H1 (cell line): ENCODE results near the gene PPP1CA. TPM values are rescaled to one million over a fixed set of nuclear protein-coding genes. Genes with fewer than 3 reads are reported as not detected.

Source experiments
- CTCF ChIA-PET: fragments of 300-600 bp; sonication (Branson Sonifier 250); formaldehyde crosslinking; loops from one replicate; lab custom pipeline; 2021; ENCODE audit not compliant: partially characterized antibody; lab: Charles Lee
- POLR2A ChIA-PET: fragments of 300-600 bp; sonication (Branson Sonifier 250); formaldehyde crosslinking; loops from one replicate; lab custom pipeline; 2021; ENCODE audit warnings: inconsistent platforms; ENCODE audit not compliant: partially characterized antibody; lab: Charles Lee
- DNase-seq, 2 experiments: peaks; one replicate each; pipeline versions ENCODE4 v3.0.0 to v3.0.0-alpha.2; 2010 to 2022; ENCODE audit warnings: low spot score in 2 of 2, low read depth in 1 of 2, mixed read lengths in 1 of 2
- FAIRE-seq: peaks from 2 replicates; lab custom pipeline; 2011; peaks lifted over from hg19 to GRCh38; lab: Jason Lieb, UNC
- H2AFZ ChIP-seq: 2 replicates; pipeline ENCODE4 v1.8.1; 2012; ENCODE audit warnings: low read length, inconsistent platforms
- H2AK5ac ChIP-seq: 2 replicates; pipeline ENCODE4 v1.6.1; 2013; ENCODE audit warnings: low read depth, low read length
- H2BK120ac ChIP-seq: replicated peaks from 2 replicates; pipeline ENCODE3; 2013; ENCODE audit warnings: low read depth, low read length, inconsistent platforms
- H2BK12ac ChIP-seq: 2 replicates; pipeline ENCODE4 v1.6.1; 2013; ENCODE audit warnings: low read depth, low read length
- H2BK15ac ChIP-seq: 2 replicates; pipeline ENCODE4 v1.6.1; 2013; ENCODE audit warnings: low read length
- H2BK20ac ChIP-seq: 2 replicates; pipeline ENCODE4 v1.6.1; 2013; ENCODE audit warnings: low read length
- H2BK5ac ChIP-seq: 2 replicates; pipeline ENCODE4 v1.6.1; 2013; ENCODE audit warnings: low read depth, low read length
- H3K14ac ChIP-seq: 2 replicates; pipeline ENCODE4 v1.6.1; 2013; ENCODE audit warnings: inconsistent platforms; ENCODE audit not compliant: insufficient read length
- H3K18ac ChIP-seq: 2 replicates; pipeline ENCODE4 v1.6.1; 2013; ENCODE audit warnings: low read length; ENCODE audit errors: extremely low read depth
- H3K23ac ChIP-seq: 2 replicates; pipeline ENCODE4 v1.6.1; 2013; ENCODE audit warnings: inconsistent platforms; ENCODE audit not compliant: insufficient read length
- H3K23me2 ChIP-seq: 2 replicates; pipeline ENCODE4 v1.6.1; 2013; ENCODE audit warnings: low read depth, low read length
- H3K27ac ChIP-seq: 2 replicates; pipeline ENCODE4 v1.6.1; 2011; ENCODE audit warnings: low read depth, low read length, inconsistent platforms
- H3K27me3 ChIP-seq, 4 experiments: replicated peaks in 1 of 4; 1 replicate in 1 of 4; 2 replicates in 3 of 4; pipeline versions ENCODE4 v1.6.1 to v1.8.1; 2011 to 2013; ENCODE audit warnings: low read length in 3 of 4, mild to moderate bottlenecking in 3 of 4, inconsistent platforms in 2 of 4, mixed read lengths in 2 of 4, moderate library complexity in 1 of 4; ENCODE audit not compliant: control insufficient read depth in 3 of 4, insufficient read depth in 3 of 4; ENCODE audit errors: extremely low read depth in 1 of 4
- H3K36me3 ChIP-seq, 4 experiments: 2 replicates each; pipeline versions ENCODE4 v1.6.1 to v1.8.1; 2011 to 2013; ENCODE audit warnings: mild to moderate bottlenecking in 4 of 4, low read length in 3 of 4, moderate library complexity in 2 of 4, control low read depth in 1 of 4, inconsistent platforms in 1 of 4; ENCODE audit not compliant: insufficient read depth in 4 of 4, control insufficient read depth in 2 of 4
- H3K4ac ChIP-seq: replicated peaks from 2 replicates; pipeline ENCODE3; 2013; ENCODE audit warnings: low read length, low read depth, mixed read lengths, inconsistent platforms; ENCODE audit not compliant: insufficient read length
- H3K4me1 ChIP-seq, 4 experiments: replicated peaks in 1 of 4; 1 replicate in 1 of 4; 2 replicates in 3 of 4; pipeline versions ENCODE4 v1.6.1 to v1.8.1; 2011 to 2013; ENCODE audit warnings: low read length in 3 of 4, inconsistent platforms in 2 of 4, mixed read lengths in 1 of 4; ENCODE audit not compliant: insufficient read depth in 4 of 4, control insufficient read depth in 3 of 4
- H3K4me2 ChIP-seq, 2 experiments: 2 replicates each; pipeline versions ENCODE4 v1.6.1 to v1.8.1; 2011 to 2013; ENCODE audit warnings: low read depth in 2 of 2, low read length in 2 of 2, control low read depth in 1 of 2, inconsistent platforms in 1 of 2, mild to moderate bottlenecking in 1 of 2; ENCODE audit not compliant: insufficient read depth in 1 of 2
- H3K4me3 ChIP-seq, 4 experiments: fragments of 200-600, 300-600 bp in 1 of 4; sonication (generic), shearing (Covaris generic), sonication (Bioruptor Twin) in 1 of 4; 2 replicates each; pipeline versions ENCODE4 v1.5.1 to v1.8.1; 2011 to 2016; ENCODE audit warnings: low read length in 4 of 4, low read depth in 3 of 4, control low read depth in 2 of 4, inconsistent platforms in 2 of 4, mild to moderate bottlenecking in 2 of 4, mixed read lengths in 1 of 4, moderate library complexity in 1 of 4; ENCODE audit not compliant: insufficient read depth in 2 of 4; ENCODE audit errors: extremely low read depth in 1 of 4
- H3K56ac ChIP-seq: replicated peaks from 2 replicates; pipeline ENCODE3; 2013; ENCODE audit warnings: low read depth, mild to moderate bottlenecking, mixed read lengths, low read length, inconsistent platforms; ENCODE audit not compliant: insufficient read length
- H3K79me1 ChIP-seq: 2 replicates; pipeline ENCODE4 v1.6.1; 2013; ENCODE audit warnings: low read depth, low read length, control low read depth
- H3K79me2 ChIP-seq, 2 experiments: 2 replicates each; pipeline versions ENCODE4 v1.6.1 to v1.8.1; 2012 to 2013; ENCODE audit warnings: low read length in 2 of 2, mild to moderate bottlenecking in 2 of 2, inconsistent platforms in 1 of 2; ENCODE audit not compliant: insufficient read depth in 2 of 2, control insufficient read depth in 1 of 2
- H3K9ac ChIP-seq, 4 experiments: replicated peaks in 1 of 4; 1 replicate in 1 of 4; 2 replicates in 3 of 4; pipeline versions ENCODE4 v1.6.1 to v1.8.1; 2011 to 2013; ENCODE audit warnings: low read depth in 3 of 4, low read length in 3 of 4, control low read depth in 2 of 4, mild to moderate bottlenecking in 2 of 4, moderate library complexity in 2 of 4, inconsistent platforms in 1 of 4; ENCODE audit errors: extremely low read depth in 1 of 4
- H3K9me3 ChIP-seq, 2 experiments: 2 replicates each; pipeline versions ENCODE4 v1.6.1 to v1.8.1; 2012 to 2013; ENCODE audit warnings: mild to moderate bottlenecking in 2 of 2, moderate library complexity in 2 of 2, control low read depth in 1 of 2, inconsistent platforms in 1 of 2, low read depth in 1 of 2, low read length in 1 of 2, mixed read lengths in 1 of 2; ENCODE audit not compliant: insufficient read depth in 2 of 2
- H4K20me1 ChIP-seq, 2 experiments: replicated peaks in 1 of 2; 2 replicates each; pipeline versions ENCODE3 to v1.8.1; 2011 to 2013; ENCODE audit warnings: inconsistent platforms in 2 of 2, low read length in 2 of 2, mild to moderate bottlenecking in 1 of 2; ENCODE audit not compliant: insufficient read depth in 2 of 2, control insufficient read depth in 1 of 2
- H4K5ac ChIP-seq: 2 replicates; pipeline ENCODE4 v1.6.1; 2013; ENCODE audit warnings: low read length, low read depth, mixed read lengths, inconsistent platforms; ENCODE audit not compliant: insufficient read length
- H4K8ac ChIP-seq: 2 replicates; pipeline ENCODE4 v1.8.0; 2013; ENCODE audit warnings: mild to moderate bottlenecking, moderate library complexity, low read length, inconsistent platforms; ENCODE audit not compliant: insufficient read depth; ENCODE audit errors: extremely low read depth
- H4K91ac ChIP-seq: replicated peaks from 2 replicates; pipeline ENCODE3; 2013; ENCODE audit warnings: low read length, mixed read lengths, inconsistent platforms; ENCODE audit not compliant: insufficient read length
- BACH1 ChIP-seq: IDR thresholded peaks from 2 replicates; pipeline ENCODE4 v1.6.1; 2012; ENCODE audit warnings: low read length, improper control_type of control experiment
- BRCA1 ChIP-seq: IDR thresholded peaks from 2 replicates; pipeline ENCODE4 v1.6.1; 2012; ENCODE audit warnings: low read depth, low read length, improper control_type of control experiment
- CBX5 ChIP-seq: fragments of 300-800, 300-1000 bp; sonication (generic); IDR thresholded peaks from 2 replicates; pipeline ENCODE4 v1.7.1; 2016; ENCODE audit warnings: antibody characterized with exemption, low read length, low read depth
- EGR1 ChIP-seq: IDR thresholded peaks from 2 replicates; pipeline ENCODE4 v1.6.1; 2011; ENCODE audit warnings: low read depth, low read length, borderline replicate concordance
- JUN ChIP-seq: IDR thresholded peaks from 2 replicates; pipeline ENCODE4 v1.6.1; 2011; ENCODE audit warnings: low read depth, mild to moderate bottlenecking, improper control_type of control experiment, low read length
- KDM4A ChIP-seq: IDR thresholded peaks from one replicate; pipeline ENCODE4 v1.7.1; 2012; ENCODE audit warnings: low read depth, mild to moderate bottlenecking, moderate library complexity, low read length, inconsistent platforms; ENCODE audit not compliant: severe bottlenecking
- RXRA ChIP-seq: IDR thresholded peaks from 2 replicates; pipeline ENCODE4 v1.6.1; 2011; ENCODE audit warnings: low read depth, mild to moderate bottlenecking, low read length, moderate library complexity; ENCODE audit not compliant: insufficient read depth
- SIN3A ChIP-seq, 2 experiments: IDR thresholded peaks in 1 of 2; conservative IDR thresholded peaks in 1 of 2; 2 replicates each; pipeline ENCODE4 v1.6.1; 2011 to 2012; ENCODE audit warnings: low read length in 2 of 2, improper control_type of control experiment in 1 of 2, low read depth in 1 of 2, mild to moderate bottlenecking in 1 of 2
- SIRT6 ChIP-seq: IDR thresholded peaks from one replicate; pipeline ENCODE4 v1.7.1; 2012; ENCODE audit warnings: low read length, inconsistent platforms
- SIX5 ChIP-seq: IDR thresholded peaks from 2 replicates; pipeline ENCODE4 v1.6.1; 2011; ENCODE audit warnings: mild to moderate bottlenecking, low read depth, low read length
- SP4 ChIP-seq: IDR thresholded peaks from 2 replicates; pipeline ENCODE4 v1.6.1; 2012; ENCODE audit warnings: low read length, inconsistent platforms
- TCF12 ChIP-seq: IDR thresholded peaks from 2 replicates; pipeline ENCODE4 v1.6.1; 2011; ENCODE audit warnings: low read depth, mild to moderate bottlenecking, low read length
- ZNF274 ChIP-seq: IDR thresholded peaks from 2 replicates; pipeline ENCODE4 v1.7.0; 2012; ENCODE audit warnings: low read length, borderline replicate concordance; ENCODE audit errors: extremely low read depth
- WGBS, 2 experiments: shearing (Covaris generic) in 1 of 2; methylation state at CpG; one replicate each; pipeline versions ENCODE4 v1.1.6 to v1.1.7; 2013 to 2015; ENCODE audit warnings: low lambda C conversion rate in 2 of 2, mixed read lengths in 2 of 2, inconsistent platforms in 1 of 2, low coverage in 1 of 2, missing lambda C conversion rate in 1 of 2; ENCODE audit not compliant: insufficient replicate concordance in 2 of 2, insufficient coverage in 1 of 2, insufficient read length in 1 of 2; ENCODE audit errors: extremely low coverage in 1 of 2, missing lambda C conversion rate in 1 of 2; 5-methylcytosine and 5-hydroxymethylcytosine counted together
- polyA plus RNA-seq, 7 experiments: library from polyadenylated mRNA; depleted of rRNA in 3 of 7; stranded (reverse) in 5 of 7; unstranded in 2 of 7; fragments of >200 nt in 5 of 7; fragments of 200-250 nt in 2 of 7; gene quantifications; 1 replicate in 5 of 7; 2 replicates in 1 of 7; 4 replicates in 1 of 7; pipeline versions ENCODE4 v1.2.1 to v1.2.3, GENCODE V29; 2011 to 2013; ENCODE audit warnings: missing spikeins in 2 of 7, mixed read lengths in 2 of 7
- total RNA-seq: library from RNA; stranded (reverse); fragmentation: NEBNext Ultra II Directional; extraction: Animal tissue kit (Norgen Biotek cat#: 25700); gene quantifications from 2 replicates; pipeline ENCODE4 v1.2.1, GENCODE V29; 2021

PPP1CA gene
- total and polyA plus RNA-seq, 2 of the 8 experiments (the other 6 are each of a cell fraction or from before 2014, with no cell fraction given) = 198 to 359 TPM

GRCh38 chr11:67413266-67413849, 11.7 kb upstream of the PPP1CA start:
- no peak overlapping the region for H2BK120ac ChIP-seq
- H4K5ac ChIP-seq = no peak overlapping the region
- no peaks in the 10 kb centered on the region for H3K79me2 ChIP-seq
- H3K79me1 ChIP-seq = no peaks in the 10 kb centered on the region
- no peak overlapping the region for H4K91ac ChIP-seq
- H3K23me2 ChIP-seq = 0 out of 2 replicates have a peak, but pooled peaks cover 3% of the 10 kb centered on the region
- H3K4me3 ChIP-seq = no peak overlapping the region
- peaks cover 4 to 22% (median 15%) of the 10 kb centered on the region in 4 experiments for H3K4me1 ChIP-seq
- H3K9ac ChIP-seq = no peak overlapping the region; a peak in 1 of 7 replicates
- H2BK5ac ChIP-seq = no peak overlapping the region
- no peaks in the 10 kb centered on the region for H3K36me3 ChIP-seq
- no peak overlapping the region for H2AFZ ChIP-seq
- peak overlapping the region; percentile 29; the same call in 1 of the 2 replicates for H4K8ac ChIP-seq
- H3K27ac ChIP-seq = no peak overlapping the region
- H3K27me3 ChIP-seq = peaks cover 0 to 16% (median 5%) of the 10 kb centered on the region in 4 experiments; a peak in 4 of 7 replicates
- POLR2A ChIA-PET = interaction anchor here (0.8 to 3.1 kb wide), 7 partner anchors 10 to 170 kb away, joined by 3 to 11 read pairs (median 4); partner anchors contain the start of genes GSTP1, PPP1CA, PTPRCAP and RAD9A
- H3K56ac ChIP-seq = no peak overlapping the region
- TF ChIP-seq SIRT6 = no peak
- no peak for TF ChIP-seq SIN3A (conservative IDR thresholded peaks at IDR 0.05 in 1 of 2, IDR thresholded peaks at IDR 0.05 in 1 of 2; ENCODE audit: low read depth in 1 of 2, low read length in 2 of 2)
- TF ChIP-seq SP4 = no peak
- no peak for TF ChIP-seq ZNF274
- TF ChIP-seq RXRA = no peak
- no peak for TF ChIP-seq SIX5
- TF ChIP-seq CBX5 = no peak
- no peak for TF ChIP-seq TCF12
- no peak for TF ChIP-seq JUN
- TF ChIP-seq KDM4A = no peak
- TF ChIP-seq BACH1 = no peak
- TF ChIP-seq BRCA1 = no peak
- TF ChIP-seq EGR1 = no peak
- H3K14ac ChIP-seq = no peak overlapping the region
- H4K20me1 ChIP-seq = no peaks in the 10 kb centered on the region
- 0 out of 2 replicates have a peak overlapping the region, but pooled peaks have one; percentile 27 for H2BK12ac ChIP-seq
- CTCF ChIA-PET = interaction anchor here (1.0 to 2.5 kb wide), 8 partner anchors 8 to 63 kb away, joined by 3 to 7 read pairs (median 4); partner anchors contain the start of genes PPP1CA and RAD9A
- no peak overlapping the region for H2AK5ac ChIP-seq
- no peaks in the 10 kb centered on the region for H3K9me3 ChIP-seq
- DNase-seq (no peak), FAIRE-seq (no peak)
- 78% methylated on average over 2 of the region's 2 CpGs; no CpG with 5 or more reads in 1 of the 2 experiments for WGBS, 2 experiments
- no peak overlapping the region for H3K23ac ChIP-seq
- no peak overlapping the region for H3K4me2 ChIP-seq
- H3K4ac ChIP-seq = no peak overlapping the region
- no peak overlapping the region; the same call in 1 of the 2 replicates for H2BK15ac ChIP-seq
- no peak overlapping the region for H3K18ac ChIP-seq
- H2BK20ac ChIP-seq = no peak overlapping the region
